K562 (cell line): ENCODE results near the gene IL20RA. TPM values are rescaled to one million over a fixed set of nuclear protein-coding genes. Genes with fewer than 3 reads are reported as not detected.

Source experiments
- ATAC-seq: fragments of 200-7000 bp; cut with Tn5 transposase; 3 replicates; pipeline ENCODE4 v1.9.1; 2020; ENCODE audit warnings: moderate library complexity
- BruUV-seq: library from RNA; stranded (reverse); fragments of 400-500 nt; replicated peaks from 2 replicates; lab custom pipeline; 2021; lab: Mats Ljungman, UMichigan
- CTCF ChIA-PET: fragments of 300-600 bp; formaldehyde crosslinking; extraction: SDS; loops from one replicate; lab custom pipeline; 2021; ENCODE audit warnings: low intra/inter-chr PET ratio; lab: Yijun Ruan, JAX
- POLR2A ChIA-PET: fragments of 300-600, 350-650 bp; sonication (Branson Sonifier 250); formaldehyde crosslinking; extraction: SDS; loops from one replicate; lab custom pipeline; 2021; ENCODE audit warnings: antibody characterized with exemption, inconsistent platforms; lab: Yijun Ruan, JAX
- DNase-seq, 4 experiments: peaks; one replicate each; pipeline versions ENCODE4 v3.0.0 to v3.0.0-alpha.2; 2011 to 2018; ENCODE audit warnings: low spot score in 3 of 4, mixed read lengths in 3 of 4; ENCODE audit errors: extremely low read depth in 1 of 4
- FAIRE-seq: peaks from 2 replicates; lab custom pipeline; 2011; peaks lifted over from hg19 to GRCh38; lab: Jason Lieb, UNC
- H2AFZ ChIP-seq: 2 replicates; pipeline ENCODE4 v1.6.0; 2011; ENCODE audit warnings: low read depth, low read length, control low read depth, inconsistent platforms
- H3K27ac ChIP-seq: fragments of 200-600 bp; 3 replicates; pipeline ENCODE4 v1.8.0; 2011; ENCODE audit warnings: low read depth, mild to moderate bottlenecking, control low read depth, inconsistent platforms, low read length, moderate library complexity, mixed read lengths; ENCODE audit errors: extremely low read depth
- H3K27me3 ChIP-seq, 2 experiments: fragments of 300-600 bp in 1 of 2; 2 replicates in 1 of 2; 3 replicates in 1 of 2; pipeline versions ENCODE4 v1.6.0 to v1.8.0; 2011; ENCODE audit warnings: inconsistent platforms in 2 of 2, low read length in 2 of 2, mild to moderate bottlenecking in 1 of 2, mixed read lengths in 1 of 2, moderate library complexity in 1 of 2; ENCODE audit not compliant: control insufficient read depth in 2 of 2, insufficient read depth in 2 of 2
- H3K36me3 ChIP-seq: fragments of 300-600 bp; 3 replicates; pipeline ENCODE4 v1.8.0; 2011; ENCODE audit warnings: mild to moderate bottlenecking, low read length, inconsistent platforms; ENCODE audit not compliant: control insufficient read depth, insufficient read depth
- H3K4me1 ChIP-seq, 2 experiments: fragments of 200-600 bp in 1 of 2; replicated peaks in 1 of 2; 2 replicates in 1 of 2; 3 replicates in 1 of 2; pipeline versions ENCODE4 v1.5.1 to v1.8.0; 2011; ENCODE audit warnings: inconsistent platforms in 2 of 2, low read length in 2 of 2, mild to moderate bottlenecking in 1 of 2, mixed read lengths in 1 of 2, moderate library complexity in 1 of 2; ENCODE audit not compliant: control insufficient read depth in 2 of 2, insufficient read depth in 2 of 2
- H3K4me2 ChIP-seq: 2 replicates; pipeline ENCODE4 v1.6.1; 2011; ENCODE audit warnings: low read length, control low read depth, inconsistent platforms, mixed read lengths; ENCODE audit not compliant: insufficient read depth
- H3K4me3 ChIP-seq: fragments of 200-600 bp; sonication (generic), shearing (Covaris generic); 2 replicates; pipeline ENCODE4 v1.5.1; 2016; ENCODE audit warnings: control low read depth, inconsistent platforms
- H3K79me2 ChIP-seq: fragments of 200-600 bp; 3 replicates; pipeline ENCODE4 v1.8.0; 2011; ENCODE audit warnings: low read length, inconsistent platforms; ENCODE audit not compliant: control insufficient read depth, insufficient read depth
- H3K9ac ChIP-seq, 2 experiments: 2 replicates each; pipeline versions ENCODE4 v1.6.0 to v1.6.1; 2011; ENCODE audit warnings: low read depth in 2 of 2, low read length in 2 of 2, control low read depth in 1 of 2, inconsistent platforms in 1 of 2, mild to moderate bottlenecking in 1 of 2, mixed read lengths in 1 of 2; ENCODE audit not compliant: insufficient read depth in 1 of 2
- H3K9me1 ChIP-seq: one replicate; pipeline ENCODE4 v1.6.0; 2011; ENCODE audit warnings: inconsistent platforms, mild to moderate bottlenecking, low read length, moderate library complexity; ENCODE audit not compliant: control insufficient read depth, insufficient read depth
- H3K9me3 ChIP-seq: replicated peaks from 2 replicates; pipeline ENCODE4 v1.5.1; 2011; ENCODE audit warnings: low read depth, low read length, inconsistent platforms; ENCODE audit not compliant: control insufficient read depth, insufficient read depth
- H4K20me1 ChIP-seq: replicated peaks from 2 replicates; pipeline ENCODE4 v1.6.1; 2011; ENCODE audit warnings: low read length, inconsistent platforms, mixed read lengths; ENCODE audit not compliant: control insufficient read depth, insufficient read depth
- C11orf30 ChIP-seq: fragments of 450-650 bp; IDR thresholded peaks from 2 replicates; pipeline ENCODE4 v1.6.1; 2016; ENCODE audit warnings: low read depth, mild to moderate bottlenecking
- DPF2 ChIP-seq: fragments of 450-650 bp; IDR thresholded peaks from 2 replicates; pipeline ENCODE4 v1.6.1; 2016
- JUN ChIP-seq, 2 experiments: sonication (generic) in 1 of 2; formaldehyde crosslinking in 1 of 2; IDR thresholded peaks; 2 replicates each; pipeline versions ENCODE4 v1.6.1 to v1.8.0; 2012 to 2022; ENCODE audit warnings: borderline replicate concordance in 2 of 2, mild to moderate bottlenecking in 2 of 2, improper control_type of control experiment in 1 of 2, low read depth in 1 of 2, low read length in 1 of 2, missing genetic modification reagents in 1 of 2
- KDM4B ChIP-seq, 2 experiments: fragments of 450-650 bp in 1 of 2; sonication (generic) in 1 of 2; IDR thresholded peaks; 2 replicates each; pipeline ENCODE4 v1.6.1; 2016 to 2017; ENCODE audit warnings: borderline replicate concordance in 2 of 2, antibody characterized with exemption in 1 of 2, low read depth in 1 of 2, mild to moderate bottlenecking in 1 of 2
- MAFF ChIP-seq: IDR thresholded peaks from 2 replicates; pipeline ENCODE4 v1.6.1; 2012; ENCODE audit warnings: low read length, improper control_type of control experiment
- MAFG ChIP-seq: fragments of 450-650 bp; conservative IDR thresholded peaks from 2 replicates; pipeline ENCODE4 v1.6.1; 2016; ENCODE audit warnings: missing genetic modification characterization, missing compliant biosample characterization
- NCOA2 ChIP-seq, 2 experiments: fragments of 450-650 bp; IDR thresholded peaks; 2 replicates each; pipeline ENCODE4 v1.6.1; 2018; ENCODE audit warnings: mild to moderate bottlenecking in 2 of 2, moderate library complexity in 1 of 2; ENCODE audit not compliant: partially characterized antibody in 2 of 2
- PML ChIP-seq: IDR thresholded peaks from 2 replicates; pipeline ENCODE4 v1.6.1; 2012; ENCODE audit warnings: low read length, inconsistent platforms
- POLR2AphosphoS5 ChIP-seq: IDR thresholded peaks from 2 replicates; pipeline ENCODE4 v1.6.1; 2011; ENCODE audit warnings: mild to moderate bottlenecking, low read depth, low read length, moderate library complexity; ENCODE audit not compliant: control insufficient read depth, insufficient read depth
- PPARD ChIP-seq: fragments of 250-450 bp; sonication (Bioruptor Pico); IDR thresholded peaks from 2 replicates; pipeline ENCODE4 v1.8.0; 2022; ENCODE audit warnings: inconsistent platforms, mild to moderate bottlenecking, moderate library complexity
- RFX1 ChIP-seq: fragments of 450-650 bp; IDR thresholded peaks from 2 replicates; pipeline ENCODE4 v1.6.1; 2016; ENCODE audit warnings: mild to moderate bottlenecking, moderate library complexity
- SOX6 ChIP-seq: fragments of 450-650 bp; IDR thresholded peaks from 2 replicates; pipeline ENCODE4 v1.6.1; 2014; ENCODE audit warnings: mild to moderate bottlenecking
- ZFX ChIP-seq: sonication (generic); formaldehyde crosslinking; IDR thresholded peaks from 2 replicates; pipeline ENCODE4 v1.8.0; 2022; ENCODE audit warnings: mild to moderate bottlenecking, missing genetic modification reagents, moderate library complexity
- ZNF316 ChIP-seq: fragments of 450-650 bp; IDR thresholded peaks from 2 replicates; pipeline ENCODE4 v1.6.1; 2016
- ZNF785 ChIP-seq: fragments of 250-450 bp; sonication (Bioruptor Pico); IDR thresholded peaks from 2 replicates; pipeline ENCODE4 v1.4.0; 2020; ENCODE audit warnings: mild to moderate bottlenecking
- ZNF79 ChIP-seq: fragments of 250-450 bp; sonication (Bioruptor Pico); IDR thresholded peaks from 2 replicates; pipeline ENCODE4 v1.4.0; 2020; ENCODE audit warnings: low read depth, mild to moderate bottlenecking, moderate library complexity
- WGBS: fragments of 100-300 bp; shearing (Covaris generic); methylation state at CpG from one replicate; pipeline ENCODE4 v1.1.6; 2016; ENCODE audit warnings: low coverage, mixed read lengths; ENCODE audit not compliant: insufficient coverage; ENCODE audit errors: missing lambda C conversion rate; 5-methylcytosine and 5-hydroxymethylcytosine counted together
- in situ Hi-C: fragments of 300-500 bp; cut with MboI; formaldehyde crosslinking; loops from 4 replicates; pipeline ENCODE4 v1.15.0; 2018; ENCODE audit warnings: inconsistent platforms, mixed read lengths
- intact Hi-C: fragments of 100-400 bp; cut with micrococcal nuclease; formaldehyde crosslinking; loops from 2 replicates; pipeline ENCODE4 v1.14.2; 2022
- polyA plus RNA-seq, 8 experiments: library from polyadenylated mRNA; depleted of rRNA in 4 of 8; stranded (reverse) in 5 of 8; unstranded in 3 of 8; fragments of >200 nt; fragmentation: Nextera tagmentation in 2 of 8; fragmentation: Illumina TruSeq in 1 of 8; extraction: Ambion mirVana in 2 of 8; extraction: Trizol in 1 of 8; gene quantifications; 2 replicates each; pipeline versions ENCODE4 v1.2.1 to v1.2.3, GENCODE V29; 2011 to 2014; ENCODE audit warnings: inconsistent platforms in 1 of 8, missing spikeins in 1 of 8
- total RNA-seq, 7 experiments: library from RNA; depleted of rRNA in 6 of 7; stranded (reverse); fragments of >200 nt in 6 of 7; fragmentation: Illumina TruSeq in 2 of 7; extraction: Trizol in 2 of 7; gene quantifications; 2 replicates each; pipeline versions ENCODE4 v1.2.1 to v1.2.3, GENCODE V29; 2011 to 2021; ENCODE audit warnings: low replicate concordance in 1 of 7
- TF ChIP-seq, protein P1 (sequence below): sonication (generic); formaldehyde crosslinking; IDR thresholded peaks from 2 replicates; pipeline ENCODE4 v1.8.0; 2022; ENCODE audit warnings: mild to moderate bottlenecking, missing genetic modification reagents

IL20RA gene
- total and polyA plus RNA-seq, 9 of the 15 experiments (the other 6 are each of a cell fraction or from before 2014, with no cell fraction given), result not detected

DNA sequence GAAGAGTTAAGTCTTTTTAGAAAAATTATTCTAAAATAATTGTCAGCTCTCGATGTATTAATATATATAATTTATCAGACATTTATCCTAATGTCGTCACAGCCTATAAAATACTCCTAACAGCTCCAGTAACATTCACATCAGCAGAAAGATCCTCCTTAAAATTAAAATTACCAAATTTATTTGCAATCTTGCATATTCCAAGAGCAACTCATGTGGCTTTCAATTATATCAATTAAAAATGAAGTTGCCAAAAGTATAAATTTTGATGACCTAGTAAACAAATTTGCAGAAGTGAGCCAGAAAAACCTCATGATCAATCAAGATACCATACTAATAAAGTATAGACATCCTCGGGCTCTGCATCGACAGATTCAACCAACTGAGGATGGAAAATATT is 60.2 kb downstream of the IL20RA start:
- FAIRE-seq (no peak), DNase-seq (no peak), ATAC-seq (no peak)
- in situ Hi-C loops (no loop called here), intact Hi-C loops (no loop called here)
- no peaks in the 10 kb centered on the region for H4K20me1 ChIP-seq
- H3K36me3 ChIP-seq, result no peaks in the 10 kb centered on the region
- no peak overlapping the region for H3K4me2 ChIP-seq
- WGBS, result 0% methylated on average over 4 of the region's 4 CpGs
- H3K4me3 ChIP-seq, result no peak overlapping the region
- no peaks in the 10 kb centered on the region; a peak in 1 of 5 replicates for H3K4me1 ChIP-seq
- peaks cover 15 to 24% of the 10 kb centered on the region in 2 experiments for H3K27me3 ChIP-seq
- no peaks in the 10 kb centered on the region for H3K79me2 ChIP-seq
- H2AFZ ChIP-seq, result no peak overlapping the region
- no TSS peak for BruUV-seq
- no peaks in the 10 kb centered on the region for H3K9me3 ChIP-seq
- peak; percentile 35; the same call in 1 of the 2 replicates for TF ChIP-seq MAFG (tag)
- no peak for TF ChIP-seq ZFX (CRISPR knock-in tag)
- peak; percentile 62 for TF ChIP-seq ZNF316
- no peak for TF ChIP-seq NCOA2 (IDR thresholded peaks at IDR 0.05; ENCODE audit: partially characterized antibody in 2 of 2)
- TF ChIP-seq C11orf30, result peak; percentile 50; the same call in 1 of the 2 replicates
- peak; percentile 23; the same call in 1 of the 2 replicates for TF ChIP-seq MAFF
- TF ChIP-seq PPARD (CRISPR knock-in tag), result no peak
- ChIA-PET CTCF (no interaction called here), POLR2A (no interaction called here)
- H3K27ac ChIP-seq, result no peak overlapping the region
- no peak overlapping the region for H3K9ac ChIP-seq
- no peaks in the 10 kb centered on the region for H3K9me1 ChIP-seq

DNA sequence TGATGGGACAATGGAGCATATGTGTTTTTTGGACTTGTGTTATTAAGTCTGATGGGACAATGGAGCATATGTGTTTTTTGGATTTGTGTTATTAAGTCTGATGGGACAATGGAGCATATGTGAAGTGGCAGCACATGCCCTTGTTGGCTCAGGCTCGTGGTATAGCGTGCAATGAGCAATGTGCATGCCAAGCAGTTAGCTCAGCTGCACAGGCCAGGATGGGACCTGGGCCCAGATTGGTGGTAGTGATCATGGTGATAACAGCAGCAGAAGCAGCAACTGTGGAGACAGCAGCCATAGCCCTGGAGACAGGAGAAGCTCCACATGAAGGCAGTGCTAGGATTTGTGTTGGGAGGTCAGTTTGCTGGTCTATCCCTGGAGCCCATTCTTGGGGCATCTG is 61.1 kb downstream of the IL20RA start:
- Histone ChIP-seq H3K4me1 (no peaks in the 10 kb centered on the region), H3K4me3 (no peak overlapping the region), H2AFZ (no peak overlapping the region), H3K9me1 (no peaks in the 10 kb centered on the region), H3K9me3 (no peaks in the 10 kb centered on the region), H3K27me3 (peaks cover 10 to 20% of the 10 kb centered on the region in 2 experiments), H4K20me1 (no peaks in the 10 kb centered on the region), H3K27ac (no peak overlapping the region), H3K4me2 (no peak overlapping the region), H3K79me2 (no peaks in the 10 kb centered on the region), H3K36me3 (no peaks in the 10 kb centered on the region), H3K9ac (no peak overlapping the region)
- CTCF ChIA-PET, result no interaction called here
- BruUV-seq, result no TSS peak
- intact Hi-C loops, result no loop called here
- POLR2A ChIA-PET, result no interaction called here
- ATAC-seq, result no peak
- FAIRE-seq, result no peak
- no peak for DNase-seq
- in situ Hi-C loops, result no loop called here
- WGBS, result 0% methylated on average over 2 of the region's 2 CpGs
- TF ChIP-seq DPF2 (no peak), ZNF79 (CRISPR knock-in tag) (no peak), RFX1 (no peak), KDM4B (IDR thresholded peaks at IDR 0.05; ENCODE audit: borderline replicate concordance in 2 of 2, low read depth in 1 of 2) (no peak), PML (no peak), ZNF785 (CRISPR knock-in tag) (no peak), JUN (IDR thresholded peaks at IDR 0.05; ENCODE audit: borderline replicate concordance, low read depth, low read length) (no peak), JUN (CRISPR knock-in tag; IDR thresholded peaks at IDR 0.05; ENCODE audit: borderline replicate concordance) (no peak), POLR2AphosphoS5 (no peak), SOX6 (no peak)
- TF ChIP-seq, protein P1, sequence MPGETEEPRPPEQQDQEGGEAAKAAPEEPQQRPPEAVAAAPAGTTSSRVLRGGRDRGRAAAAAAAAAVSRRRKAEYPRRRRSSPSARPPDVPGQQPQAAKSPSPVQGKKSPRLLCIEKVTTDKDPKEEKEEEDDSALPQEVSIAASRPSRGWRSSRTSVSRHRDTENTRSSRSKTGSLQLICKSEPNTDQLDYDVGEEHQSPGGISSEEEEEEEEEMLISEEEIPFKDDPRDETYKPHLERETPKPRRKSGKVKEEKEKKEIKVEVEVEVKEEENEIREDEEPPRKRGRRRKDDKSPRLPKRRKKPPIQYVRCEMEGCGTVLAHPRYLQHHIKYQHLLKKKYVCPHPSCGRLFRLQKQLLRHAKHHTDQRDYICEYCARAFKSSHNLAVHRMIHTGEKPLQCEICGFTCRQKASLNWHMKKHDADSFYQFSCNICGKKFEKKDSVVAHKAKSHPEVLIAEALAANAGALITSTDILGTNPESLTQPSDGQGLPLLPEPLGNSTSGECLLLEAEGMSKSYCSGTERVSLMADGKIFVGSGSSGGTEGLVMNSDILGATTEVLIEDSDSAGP (CRISPR knock-in tag), result no peak
